GM12878 (cell line): Measurements from ENCODE around the gene FADS1. TPM values are rescaled to one million over a fixed set of nuclear protein-coding genes. Genes with fewer than 3 reads are reported as not detected.

ENCODE experiments used
- ASH2L ChIP-seq: fragments of 300-600, 200-600 bp; sonication (generic); IDR thresholded peaks from 2 replicates; pipeline ENCODE4 v1.6.1; 2017; ENCODE audit warnings: low read depth, mild to moderate bottlenecking, borderline replicate concordance
- ATF7 ChIP-seq: fragments of 450-650 bp; IDR thresholded peaks from 2 replicates; pipeline ENCODE4 v1.6.1; 2016; ENCODE audit warnings: low read depth, mild to moderate bottlenecking
- E2F4 ChIP-seq: IDR thresholded peaks from 2 replicates; pipeline ENCODE4 v1.6.1; 2012; ENCODE audit warnings: low read depth, low read length, improper control_type of control experiment
- E2F8 ChIP-seq: fragments of 450-650 bp; IDR thresholded peaks from 2 replicates; pipeline ENCODE4 v1.6.1; 2018; ENCODE audit warnings: mild to moderate bottlenecking, low read depth, moderate library complexity; ENCODE audit not compliant: partially characterized antibody
- IRF4 ChIP-seq: IDR thresholded peaks from 2 replicates; pipeline ENCODE4 v1.6.1; 2011; ENCODE audit warnings: low read depth, low read length
- KDM1A ChIP-seq: fragments of 200-600 bp; sonication (generic); IDR thresholded peaks from 2 replicates; pipeline ENCODE4 v1.6.1; 2016; ENCODE audit warnings: borderline replicate concordance
- PAX5 ChIP-seq: IDR thresholded peaks from 2 replicates; pipeline ENCODE4 v1.6.1; 2011; ENCODE audit warnings: low read depth, low read length, borderline replicate concordance
- POLR2AphosphoS2 ChIP-seq: IDR thresholded peaks from 2 replicates; pipeline ENCODE4 v1.6.1; 2011; ENCODE audit warnings: low read depth, mild to moderate bottlenecking, low read length, improper control_type of control experiment, moderate library complexity
- PRDM15 ChIP-seq: fragments of 450-650 bp; formaldehyde crosslinking; IDR thresholded peaks from 2 replicates; pipeline ENCODE4 v1.4.0; 2020; ENCODE audit warnings: mild to moderate bottlenecking, moderate library complexity
- REST ChIP-seq: IDR thresholded peaks from 2 replicates; pipeline ENCODE4 v1.6.1; 2012; ENCODE audit warnings: mild to moderate bottlenecking, low read depth, low read length
- SIN3A ChIP-seq: IDR thresholded peaks from 2 replicates; pipeline ENCODE4 v1.6.1; 2012; ENCODE audit warnings: low read depth, low read length, improper control_type of control experiment
- YY1 ChIP-seq: IDR thresholded peaks from 2 replicates; pipeline ENCODE4 v1.6.1; 2011; ENCODE audit warnings: low read depth, mild to moderate bottlenecking, low read length
- ZBED1 ChIP-seq: IDR thresholded peaks from 2 replicates; pipeline ENCODE4 v1.6.1; 2016; ENCODE audit warnings: borderline replicate concordance
- ZBTB33 ChIP-seq: fragments of 450-650 bp; IDR thresholded peaks from 2 replicates; pipeline ENCODE4 v1.6.1; 2017; ENCODE audit warnings: mild to moderate bottlenecking
- ZSCAN29 ChIP-seq: fragments of 450-650 bp; IDR thresholded peaks from 2 replicates; pipeline ENCODE4 v1.6.1; 2017; ENCODE audit warnings: mild to moderate bottlenecking, moderate library complexity
- polyA plus RNA-seq, 11 experiments: library from polyadenylated mRNA; depleted of rRNA in 4 of 11; unstranded in 6 of 11; stranded (reverse) in 5 of 11; fragments of >200 nt; fragmentation: Nextera tagmentation in 4 of 11; fragmentation: Illumina TruSeq in 1 of 11; extraction: Ambion mirVana in 4 of 11; extraction: Trizol in 1 of 11; gene quantifications; 1 replicate in 1 of 11; 2 replicates in 10 of 11; pipeline versions ENCODE4 v1.2.1 to v1.2.3, GENCODE V29; 2011 to 2016; ENCODE audit warnings: inconsistent platforms in 2 of 11, missing spikeins in 2 of 11, low read depth in 1 of 11
- total RNA-seq, 4 experiments: library from RNA; depleted of rRNA in 3 of 4; stranded (reverse); fragments of >200 nt in 3 of 4; fragmentation: Illumina TruSeq in 1 of 4; extraction: Trizol in 1 of 4; gene quantifications; 2 replicates each; pipeline versions ENCODE4 v1.2.1 to v1.2.3, GENCODE V29; 2013 to 2021

FADS1 gene
- total and polyA plus RNA-seq, 10 of the 15 experiments (the other 5 are each of a cell fraction or from before 2014, with no cell fraction given): 8.8 to 73.9 (median 39.0) TPM

GRCh38 chr11:61792310-61793082, 24.3 kb downstream of the FADS1 start, which contains the start of the genes FEN1 and TMEM258 (continued):
- peak; percentile 99 for TF ChIP-seq E2F8
- no peak for TF ChIP-seq ZBED1
- no peak for TF ChIP-seq ZBTB33
- TF ChIP-seq ATF7: peak; percentile 51; the same call in 1 of the 2 replicates
- TF ChIP-seq PRDM15: peak; percentile 85
- TF ChIP-seq ASH2L: no peak
- no peak for TF ChIP-seq REST
- TF ChIP-seq ZSCAN29: no peak
- no peak for TF ChIP-seq KDM1A
- no peak for TF ChIP-seq IRF4
- peak; percentile 20; the same call in 1 of the 2 replicates for TF ChIP-seq PAX5
- peak; percentile 91 for TF ChIP-seq YY1
- peak; percentile 93 for TF ChIP-seq E2F4
- peak; percentile 96 for TF ChIP-seq SIN3A
- TF ChIP-seq POLR2AphosphoS2: peak; percentile 80; the same call in 1 of the 2 replicates
